ENCODE measurements around the gene UNC5C. TPM values are rescaled to one million over a fixed set of nuclear protein-coding genes. Genes with fewer than 3 reads are reported as not detected.

The UNC5C gene
- polyA plus RNA-seq, 1 donor (not counting 4 experiments of a cell fraction or from before 2014, with no cell fraction given), result not detected

DNA sequence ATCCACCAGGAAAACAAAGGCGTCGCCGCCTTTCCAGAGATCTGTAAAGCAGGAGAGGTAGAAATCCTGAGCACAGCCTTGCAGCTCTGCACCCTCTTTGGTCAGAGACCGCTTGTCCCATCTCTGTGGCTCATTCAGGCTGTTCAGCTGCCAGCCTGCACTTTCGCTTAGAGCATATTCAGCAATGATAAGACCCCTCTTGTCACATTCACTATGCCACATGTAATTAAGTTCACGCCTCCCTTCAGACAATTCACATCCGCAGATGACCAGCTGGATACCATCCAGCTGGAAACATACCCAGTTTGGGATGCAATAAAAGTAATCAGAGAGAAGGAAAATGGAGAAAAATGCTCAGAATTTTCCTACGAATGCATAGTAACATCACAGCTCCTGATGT, 335.4 kb downstream of the UNC5C start:
- dilution Hi-C loops (cut with MboI; ENCODE audit: extremely low pct_ligation_motif_present, low sequenced_read_pairs), result no loop called here
- no peaks in the 10 kb centered on the region for H3K36me3 ChIP-seq (ENCODE audit: control insufficient read depth in 2 of 2, extremely low read depth in 1 of 2, insufficient read depth in 2 of 2, low read length in 2 of 2)

DNA sequence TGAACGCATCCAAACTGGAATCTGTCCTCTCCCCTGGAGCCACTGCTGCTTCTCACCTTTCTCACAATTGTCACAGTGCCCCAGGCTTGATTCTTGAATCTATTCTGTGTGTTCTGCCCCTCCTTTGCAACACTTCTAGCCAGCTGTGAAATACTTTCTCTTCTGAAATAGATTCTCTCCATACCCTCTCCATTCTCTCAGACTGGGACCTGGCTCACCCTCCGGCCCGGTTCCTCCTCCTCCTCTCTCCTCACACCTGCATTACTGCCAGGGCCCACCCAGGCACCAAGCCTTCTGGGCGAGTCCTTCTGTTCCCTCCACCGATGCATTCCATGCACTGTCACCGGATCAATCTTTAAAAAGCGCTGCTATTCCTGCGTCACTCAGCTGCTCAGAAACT, 336.1 kb downstream of the UNC5C start:
- TF ChIP-seq, protein P1, sequence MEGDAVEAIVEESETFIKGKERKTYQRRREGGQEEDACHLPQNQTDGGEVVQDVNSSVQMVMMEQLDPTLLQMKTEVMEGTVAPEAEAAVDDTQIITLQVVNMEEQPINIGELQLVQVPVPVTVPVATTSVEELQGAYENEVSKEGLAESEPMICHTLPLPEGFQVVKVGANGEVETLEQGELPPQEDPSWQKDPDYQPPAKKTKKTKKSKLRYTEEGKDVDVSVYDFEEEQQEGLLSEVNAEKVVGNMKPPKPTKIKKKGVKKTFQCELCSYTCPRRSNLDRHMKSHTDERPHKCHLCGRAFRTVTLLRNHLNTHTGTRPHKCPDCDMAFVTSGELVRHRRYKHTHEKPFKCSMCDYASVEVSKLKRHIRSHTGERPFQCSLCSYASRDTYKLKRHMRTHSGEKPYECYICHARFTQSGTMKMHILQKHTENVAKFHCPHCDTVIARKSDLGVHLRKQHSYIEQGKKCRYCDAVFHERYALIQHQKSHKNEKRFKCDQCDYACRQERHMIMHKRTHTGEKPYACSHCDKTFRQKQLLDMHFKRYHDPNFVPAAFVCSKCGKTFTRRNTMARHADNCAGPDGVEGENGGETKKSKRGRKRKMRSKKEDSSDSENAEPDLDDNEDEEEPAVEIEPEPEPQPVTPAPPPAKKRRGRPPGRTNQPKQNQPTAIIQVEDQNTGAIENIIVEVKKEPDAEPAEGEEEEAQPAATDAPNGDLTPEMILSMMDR (optimal IDR thresholded peaks at IDR 0.05 in 1 of 3, IDR thresholded peaks at IDR 0.05 in 1 of 3, conservative IDR thresholded peaks at IDR 0.05 in 1 of 3; ENCODE audit: extremely low read depth in 1 of 3, insufficient read depth in 2 of 3, low read length in 3 of 3), result no peak
- TF ChIP-seq EZH2 (IDR thresholded peaks at IDR 0.05; ENCODE audit: low read length), result no peak
- no peaks in the 10 kb centered on the region for H3K36me3 ChIP-seq (ENCODE audit: control insufficient read depth in 2 of 2, extremely low read depth in 1 of 2, insufficient read depth in 2 of 2, low read length in 2 of 2)
- no peak overlapping the region for H3K4me3 ChIP-seq (ENCODE audit: control insufficient read depth in 2 of 3, extremely low read depth in 1 of 3, insufficient read depth in 2 of 3, low read depth in 1 of 3, low read length in 3 of 3)
- dilution Hi-C loops (cut with MboI; ENCODE audit: extremely low pct_ligation_motif_present, low sequenced_read_pairs), result no loop called here
- H3K4me2 ChIP-seq (ENCODE audit: control insufficient read depth, extremely low read depth, insufficient read depth, low read depth, low read length), result no peak overlapping the region
- no peaks in the 10 kb centered on the region for H3K27me3 ChIP-seq (ENCODE audit: control insufficient read depth, extremely low read depth, insufficient read depth, low read length)
- DNase-seq (ENCODE audit: low read depth, low spot score) (no peak), FAIRE-seq (no peak)
- H3K9ac ChIP-seq (ENCODE audit: control insufficient read depth, extremely low read depth, insufficient read depth, low read length), result no peak overlapping the region
- H3K79me2 ChIP-seq (ENCODE audit: control insufficient read depth, insufficient read depth, low read length), result no peaks in the 10 kb centered on the region
- H3K9me3 ChIP-seq (ENCODE audit: control insufficient read depth, low read depth, low read length), result no peaks in the 10 kb centered on the region
- H3K4me1 ChIP-seq (ENCODE audit: control insufficient read depth, extremely low read depth, insufficient read depth, low read length), result no peaks in the 10 kb centered on the region
- H4K20me1 ChIP-seq (ENCODE audit: control insufficient read depth, extremely low read depth, insufficient read depth, low read length), result no peaks in the 10 kb centered on the region
- no peak overlapping the region for H2AFZ ChIP-seq (ENCODE audit: control insufficient read depth, low read length)
- no peak overlapping the region for H3K27ac ChIP-seq (ENCODE audit: control insufficient read depth, insufficient read depth, low read length)
- H3K9me1 ChIP-seq (ENCODE audit: control insufficient read depth, extremely low read depth, insufficient read depth, low read length), result no peaks in the 10 kb centered on the region

More for the DNA sequence above, 335.4 kb downstream of the UNC5C start:
- no peaks in the 10 kb centered on the region for H3K79me2 ChIP-seq (ENCODE audit: control insufficient read depth, insufficient read depth, low read length)
- TF ChIP-seq, protein P1 (optimal IDR thresholded peaks at IDR 0.05 in 1 of 3, IDR thresholded peaks at IDR 0.05 in 1 of 3, conservative IDR thresholded peaks at IDR 0.05 in 1 of 3; ENCODE audit: extremely low read depth in 1 of 3, insufficient read depth in 2 of 3, low read length in 3 of 3), result no peak
- TF ChIP-seq EZH2 (IDR thresholded peaks at IDR 0.05; ENCODE audit: low read length), result no peak
- H3K9me1 ChIP-seq (ENCODE audit: control insufficient read depth, extremely low read depth, insufficient read depth, low read length), result no peaks in the 10 kb centered on the region
- H3K4me2 ChIP-seq (ENCODE audit: control insufficient read depth, extremely low read depth, insufficient read depth, low read depth, low read length), result no peak overlapping the region
- FAIRE-seq (no peak), DNase-seq (ENCODE audit: low read depth, low spot score) (no peak)
- H2AFZ ChIP-seq (ENCODE audit: control insufficient read depth, low read length), result no peak overlapping the region
- H4K20me1 ChIP-seq (ENCODE audit: control insufficient read depth, extremely low read depth, insufficient read depth, low read length), result no peaks in the 10 kb centered on the region
- H3K27me3 ChIP-seq (ENCODE audit: control insufficient read depth, extremely low read depth, insufficient read depth, low read length), result no peaks in the 10 kb centered on the region
- H3K9me3 ChIP-seq (ENCODE audit: control insufficient read depth, low read depth, low read length), result no peaks in the 10 kb centered on the region
- no peak overlapping the region for H3K9ac ChIP-seq (ENCODE audit: control insufficient read depth, extremely low read depth, insufficient read depth, low read length)
- no peaks in the 10 kb centered on the region for H3K4me1 ChIP-seq (ENCODE audit: control insufficient read depth, extremely low read depth, insufficient read depth, low read length)
- no peak overlapping the region for H3K4me3 ChIP-seq (ENCODE audit: control insufficient read depth in 2 of 3, extremely low read depth in 1 of 3, insufficient read depth in 2 of 3, low read depth in 1 of 3, low read length in 3 of 3)
- H3K27ac ChIP-seq (ENCODE audit: control insufficient read depth, insufficient read depth, low read length), result no peak overlapping the region

All from keratinocyte (primary cell).